Measurements from ENCODE around the gene P4HA2.
A peak's percentile ranks its signal among the peaks of the same experiment; 100 is the strongest.

Gene P4HA2

GRCh38 chr5:132259069-132259851 lies 31.6 kb upstream of the P4HA2 start:
- no peaks in the 10 kb centered on the region for H3K36me3 ChIP-seq (ENCODE audit: insufficient read depth, low read length)
- H3K9me3 ChIP-seq (ENCODE audit: control insufficient read depth, insufficient read depth, low read length), result no peaks in the 10 kb centered on the region
- peak overlapping the region; percentile 19; the same call in 1 of the 2 replicates for H3K9ac ChIP-seq (ENCODE audit: low read depth, low read length)
- H3K4me1 ChIP-seq (ENCODE audit: insufficient read depth, low read length), result peaks cover 17% of the 10 kb centered on the region; the same call in 1 of the 2 replicates

- Histone ChIP-seq H3K36me3 (ENCODE audit: insufficient read depth, low read length) (no peaks in the 10 kb centered on the region), H3K9ac (ENCODE audit: low read depth, low read length) (peak overlapping the region; percentile 65), H3K4me1 (ENCODE audit: insufficient read depth, low read length) (peaks cover 17% of the 10 kb centered on the region; the same call in 1 of the 2 replicates), H3K9me3 (ENCODE audit: control insufficient read depth, insufficient read depth, low read length) (no peaks in the 10 kb centered on the region)
These were observed 30.7 kb upstream of the P4HA2 start for GRCh38 chr5:132258102-132259068.

- Histone ChIP-seq H3K4me1 (ENCODE audit: insufficient read depth, low read length) (peaks cover 17% of the 10 kb centered on the region; the same call in 1 of the 2 replicates), H3K9ac (ENCODE audit: low read depth, low read length) (peak within 1 kb of the TSS; percentile 65), H3K36me3 (ENCODE audit: insufficient read depth, low read length) (no peaks in the 10 kb centered on the region), H3K9me3 (ENCODE audit: control insufficient read depth, insufficient read depth, low read length) (no peaks in the 10 kb centered on the region)
These were observed 29.8 kb upstream of the P4HA2 start, which contains the start of gene PDLIM4 for GRCh38 chr5:132257131-132258101. TSS of gene PDLIM4 (plus strand) at chr5:132257696. CDS start at chr5:132257735, 39 bp downstream.

GRCh38 chr5:132256783-132257130 lies 29.1 kb upstream of the P4HA2 start:
- no peaks in the 10 kb centered on the region for H3K9me3 ChIP-seq (ENCODE audit: control insufficient read depth, insufficient read depth, low read length)
- no peaks in the 10 kb centered on the region for H3K36me3 ChIP-seq (ENCODE audit: insufficient read depth, low read length)
- H3K9ac ChIP-seq (ENCODE audit: low read depth, low read length), result peak overlapping the region; percentile 60; the same call in 1 of the 2 replicates
- H3K4me1 ChIP-seq (ENCODE audit: insufficient read depth, low read length), result peaks cover 17% of the 10 kb centered on the region; the same call in 1 of the 2 replicates

GRCh38 chr5:132256086-132256782 lies 28.6 kb upstream of the P4HA2 start:
- Histone ChIP-seq H3K36me3 (ENCODE audit: insufficient read depth, low read length) (no peaks in the 10 kb centered on the region), H3K4me1 (ENCODE audit: insufficient read depth, low read length) (peaks cover 17% of the 10 kb centered on the region; the same call in 1 of the 2 replicates), H3K9me3 (ENCODE audit: control insufficient read depth, insufficient read depth, low read length) (no peaks in the 10 kb centered on the region), H3K9ac (ENCODE audit: low read depth, low read length) (no peak overlapping the region; the same call in 1 of the 2 replicates)

- no peaks in the 10 kb centered on the region for H3K36me3 ChIP-seq (ENCODE audit: insufficient read depth, low read length)
- no peaks in the 10 kb centered on the region for H3K9me3 ChIP-seq (ENCODE audit: control insufficient read depth, insufficient read depth, low read length)
- peaks cover 7% of the 10 kb centered on the region; the same call in 1 of the 2 replicates for H3K4me1 ChIP-seq (ENCODE audit: insufficient read depth, low read length)
- H3K9ac ChIP-seq (ENCODE audit: low read depth, low read length), result no peak overlapping the region
These were observed 26.8 kb upstream of the P4HA2 start for GRCh38 chr5:132254321-132254977.

- Histone ChIP-seq H3K9ac (ENCODE audit: low read depth, low read length) (no peak overlapping the region), H3K36me3 (ENCODE audit: insufficient read depth, low read length) (no peaks in the 10 kb centered on the region), H3K4me1 (ENCODE audit: insufficient read depth, low read length) (peaks cover 5% of the 10 kb centered on the region; the same call in 1 of the 2 replicates), H3K9me3 (ENCODE audit: control insufficient read depth, insufficient read depth, low read length) (no peaks in the 10 kb centered on the region)
These were observed 26.0 kb upstream of the P4HA2 start for GRCh38 chr5:132253452-132254320.

GRCh38 chr5:132253008-132253441 lies 25.4 kb upstream of the P4HA2 start:
- H3K9ac ChIP-seq (ENCODE audit: low read depth, low read length), result no peak overlapping the region
- H3K36me3 ChIP-seq (ENCODE audit: insufficient read depth, low read length), result no peaks in the 10 kb centered on the region
- peaks cover 5% of the 10 kb centered on the region; the same call in 1 of the 2 replicates for H3K4me1 ChIP-seq (ENCODE audit: insufficient read depth, low read length)
- no peaks in the 10 kb centered on the region for H3K9me3 ChIP-seq (ENCODE audit: control insufficient read depth, insufficient read depth, low read length)

- Histone ChIP-seq H3K36me3 (ENCODE audit: insufficient read depth, low read length) (no peaks in the 10 kb centered on the region), H3K9me3 (ENCODE audit: control insufficient read depth, insufficient read depth, low read length) (no peaks in the 10 kb centered on the region), H3K9ac (ENCODE audit: low read depth, low read length) (no peak overlapping the region), H3K4me1 (ENCODE audit: insufficient read depth, low read length) (0 out of 2 replicates have a peak, but pooled peaks cover 5% of the 10 kb centered on the region)
These were observed 23.6 kb upstream of the P4HA2 start for GRCh38 chr5:132251220-132251725.

- Histone ChIP-seq H3K4me1 (ENCODE audit: insufficient read depth, low read length) (0 out of 2 replicates have a peak, but pooled peaks cover 5% of the 10 kb centered on the region), H3K9me3 (ENCODE audit: control insufficient read depth, insufficient read depth, low read length) (no peaks in the 10 kb centered on the region), H3K9ac (ENCODE audit: low read depth, low read length) (no peak overlapping the region), H3K36me3 (ENCODE audit: insufficient read depth, low read length) (no peaks in the 10 kb centered on the region)
These were observed 22.9 kb upstream of the P4HA2 start for GRCh38 chr5:132250547-132250946.

- H3K9me3 ChIP-seq (ENCODE audit: control insufficient read depth, insufficient read depth, low read length), result no peaks in the 10 kb centered on the region; the same call in 1 of the 2 replicates
- no peak overlapping the region for H3K9ac ChIP-seq (ENCODE audit: low read depth, low read length)
- H3K36me3 ChIP-seq (ENCODE audit: insufficient read depth, low read length), result no peaks in the 10 kb centered on the region
- 0 out of 2 replicates have a peak, but pooled peaks cover 5% of the 10 kb centered on the region for H3K4me1 ChIP-seq (ENCODE audit: insufficient read depth, low read length)
These were observed 19.2 kb upstream of the P4HA2 start for GRCh38 chr5:132246806-132247205.

- Histone ChIP-seq H3K9me3 (ENCODE audit: control insufficient read depth, insufficient read depth, low read length) (no peaks in the 10 kb centered on the region; the same call in 1 of the 2 replicates), H3K36me3 (ENCODE audit: insufficient read depth, low read length) (no peaks in the 10 kb centered on the region), H3K9ac (ENCODE audit: low read depth, low read length) (no peak overlapping the region), H3K4me1 (ENCODE audit: insufficient read depth, low read length) (0 out of 2 replicates have a peak, but pooled peaks cover under 1% of the 10 kb centered on the region)
These were observed 17.9 kb upstream of the P4HA2 start for GRCh38 chr5:132245593-132245992.
